Endothelial cell of umbilical vein (primary cell): Measurements from ENCODE around the gene CABCOCO1. TPM values are rescaled to one million over a fixed set of nuclear protein-coding genes. Genes with fewer than 3 reads are reported as not detected.

Source experiments
- BruUV-seq: library from RNA; stranded (reverse); fragments of 400-500 nt; replicated peaks from 2 replicates; lab custom pipeline; 2021; lab: Mats Ljungman, UMichigan
- CTCF ChIA-PET: fragments of 300-600, 350-600 bp; sonication (Branson Sonifier 250); formaldehyde crosslinking; loops from one replicate; lab custom pipeline; 2021; ENCODE audit warnings: antibody characterized with exemption, inconsistent platforms; lab: Charles Lee
- POLR2A ChIA-PET: fragments of 300-600, 350-600 bp; sonication (Branson Sonifier 250); formaldehyde crosslinking; loops from one replicate; lab custom pipeline; 2021; ENCODE audit warnings: antibody characterized with exemption, inconsistent platforms; lab: Charles Lee
- DNase-seq: peaks from one replicate; pipeline ENCODE4 v3.0.0-alpha.2; 2011; ENCODE audit warnings: low read depth, low spot score
- FAIRE-seq: peaks from 2 replicates; lab custom pipeline; 2011; peaks lifted over from hg19 to GRCh38; lab: Jason Lieb, UNC
- H2AFZ ChIP-seq: 2 replicates; pipeline ENCODE4 v1.6.0; 2012; ENCODE audit warnings: low read depth, low read length, control low read depth, inconsistent platforms
- H3K27ac ChIP-seq: 2 replicates; pipeline ENCODE4 v1.5.1; 2011; ENCODE audit warnings: low read depth, mild to moderate bottlenecking, control low read depth, low read length, moderate library complexity; ENCODE audit not compliant: insufficient read depth
- H3K27me3 ChIP-seq, 2 experiments: 2 replicates each; pipeline versions ENCODE4 v1.6.0 to v1.6.1; 2011; ENCODE audit warnings: low read length in 2 of 2, mixed read lengths in 1 of 2; ENCODE audit not compliant: control insufficient read depth in 2 of 2, insufficient read depth in 2 of 2
- H3K36me3 ChIP-seq, 2 experiments: 2 replicates in 1 of 2; 3 replicates in 1 of 2; pipeline ENCODE4 v1.5.1; 2011; ENCODE audit warnings: low read length in 2 of 2, mild to moderate bottlenecking in 1 of 2, moderate library complexity in 1 of 2; ENCODE audit not compliant: control insufficient read depth in 2 of 2, insufficient read depth in 2 of 2; ENCODE audit errors: extremely low read depth in 1 of 2
- H3K4me1 ChIP-seq: 3 replicates; pipeline ENCODE4 v1.5.1; 2011; ENCODE audit warnings: mild to moderate bottlenecking, low read length; ENCODE audit not compliant: control insufficient read depth, insufficient read depth; ENCODE audit errors: extremely low read depth
- H3K4me2 ChIP-seq: 2 replicates; pipeline ENCODE4 v1.6.1; 2011; ENCODE audit warnings: low read length, control low read depth, mixed read lengths; ENCODE audit not compliant: insufficient read depth
- H3K4me3 ChIP-seq, 3 experiments: fragments of 200-600 bp in 1 of 3; sonication (generic), shearing (Covaris generic) in 1 of 3; replicated peaks in 1 of 3; 2 replicates each; pipeline ENCODE4 v1.5.1; 2011 to 2016; ENCODE audit warnings: control low read depth in 3 of 3, low read length in 3 of 3, mild to moderate bottlenecking in 2 of 3, inconsistent platforms in 1 of 3, low read depth in 1 of 3, moderate library complexity in 1 of 3; ENCODE audit not compliant: insufficient read depth in 1 of 3
- H3K79me2 ChIP-seq: 2 replicates; pipeline ENCODE4 v1.6.0; 2012; ENCODE audit warnings: low read length, inconsistent platforms; ENCODE audit not compliant: control insufficient read depth, insufficient read depth
- H3K9ac ChIP-seq: replicated peaks from 2 replicates; pipeline ENCODE3; 2011; ENCODE audit warnings: low read length, control low read depth; ENCODE audit not compliant: insufficient read depth; ENCODE audit errors: extremely low read depth
- H3K9me1 ChIP-seq: replicated peaks from 3 replicates; pipeline ENCODE4 v1.6.0; 2011; ENCODE audit warnings: mild to moderate bottlenecking, low read length; ENCODE audit not compliant: control insufficient read depth, insufficient read depth; ENCODE audit errors: extremely low read depth
- H3K9me3 ChIP-seq: replicated peaks from 2 replicates; pipeline ENCODE4 v1.5.1; 2012; ENCODE audit warnings: low read length, inconsistent platforms; ENCODE audit not compliant: control insufficient read depth, insufficient read depth
- H4K20me1 ChIP-seq: replicated peaks from 2 replicates; pipeline ENCODE3; 2011; ENCODE audit warnings: mild to moderate bottlenecking, low read length; ENCODE audit not compliant: control insufficient read depth, insufficient read depth; ENCODE audit errors: extremely low read depth
- CTCF ChIP-seq, 2 donors: IDR thresholded peaks; 1 replicate in 1 of 2; 2 replicates in 1 of 2; pipeline ENCODE4 v1.5.1; 2011; ENCODE audit warnings: low read length in 2 of 2, mild to moderate bottlenecking in 2 of 2, moderate library complexity in 2 of 2, control low read depth in 1 of 2, inconsistent platforms in 1 of 2, low read depth in 1 of 2; ENCODE audit not compliant: insufficient read depth in 1 of 2; ENCODE audit errors: extremely low read depth in 1 of 2
- EZH2 ChIP-seq: IDR thresholded peaks from 2 replicates; pipeline ENCODE4 v1.6.1; 2012; ENCODE audit warnings: borderline replicate concordance, low read depth, mild to moderate bottlenecking, moderate library complexity, low read length, inconsistent platforms; ENCODE audit not compliant: severe bottlenecking
- FOS ChIP-seq: IDR thresholded peaks from 2 replicates; pipeline ENCODE4 v1.6.1; 2011; ENCODE audit warnings: mild to moderate bottlenecking, low read length, moderate library complexity, borderline replicate concordance; ENCODE audit not compliant: insufficient read depth
- GATA2 ChIP-seq: IDR thresholded peaks from 2 replicates; pipeline ENCODE4 v1.7.0; 2011; ENCODE audit warnings: low read depth, mild to moderate bottlenecking, moderate library complexity, mixed read lengths, low read length; ENCODE audit not compliant: insufficient read length, insufficient read depth
- JUN ChIP-seq: IDR thresholded peaks from 2 replicates; pipeline ENCODE4 v1.6.1; 2011; ENCODE audit warnings: borderline replicate concordance, low read depth; ENCODE audit not compliant: insufficient read length, insufficient read depth
- MYC ChIP-seq: IDR thresholded peaks from one replicate; pipeline ENCODE4 v1.6.1; 2011; ENCODE audit warnings: mild to moderate bottlenecking, low read depth, low read length
- POLR2A ChIP-seq: IDR thresholded peaks from 2 replicates; pipeline ENCODE4 v1.6.1; 2012; ENCODE audit warnings: low read depth, mild to moderate bottlenecking, control low read depth, low read length
- POLR2AphosphoS5 ChIP-seq: IDR thresholded peaks from 2 replicates; pipeline ENCODE4 v1.6.1; 2012; ENCODE audit warnings: low read depth, mild to moderate bottlenecking, control low read depth, low read length, moderate library complexity; ENCODE audit not compliant: insufficient read depth
- dilution Hi-C: fragments of 300-500 bp; cut with MboI; formaldehyde crosslinking; loops from one replicate; pipeline ENCODE4 v1.15.0; 2019; ENCODE audit warnings: low sequenced_read_pairs; ENCODE audit not compliant: extremely low pct_ligation_motif_present
- intact Hi-C: fragments of 100-400 bp; cut with micrococcal nuclease; formaldehyde crosslinking; loops from one replicate; pipeline ENCODE4 v1.10.0; 2022
- polyA plus RNA-seq, 4 experiments: library from polyadenylated mRNA; depleted of rRNA in 3 of 4; stranded (reverse) in 3 of 4; unstranded in 1 of 4; fragments of >200 nt; gene quantifications; 2 replicates each; pipeline versions ENCODE4 v1.2.1 to v1.2.3, GENCODE V29; 2011 to 2012; ENCODE audit warnings: missing spikeins in 1 of 4
- total RNA-seq: library from RNA; stranded (reverse); gene quantifications from 2 replicates; pipeline ENCODE4 v1.2.3, GENCODE V29; 2021
- TF ChIP-seq, protein P1 (sequence below): IDR thresholded peaks from 2 replicates; pipeline ENCODE4 v1.6.1; 2011; ENCODE audit not compliant: insufficient read depth, insufficient read length

The CABCOCO1 gene
- total and polyA plus RNA-seq, 2 donors (not counting 3 experiments of a cell fraction or from before 2014, with no cell fraction given): 0.06 to 1.3 TPM

GRCh38 chr10:61705022-61705613 is 42.4 kb downstream of the CABCOCO1 start:
- DNase-seq (no peak), FAIRE-seq (no peak)
- Histone ChIP-seq H2AFZ (no peak overlapping the region), H3K4me1 (no peaks in the 10 kb centered on the region), H3K79me2 (no peaks in the 10 kb centered on the region), H3K27me3 (no peaks in the 10 kb centered on the region), H3K27ac (no peak overlapping the region), H4K20me1 (no peaks in the 10 kb centered on the region), H3K36me3 (no peaks in the 10 kb centered on the region), H3K9me1 (no peaks in the 10 kb centered on the region), H3K9me3 (no peaks in the 10 kb centered on the region), H3K9ac (no peak overlapping the region), H3K4me2 (no peak overlapping the region), H3K4me3 (no peak overlapping the region)
- POLR2A ChIA-PET: no interaction called here
- BruUV-seq: no TSS peak
- no peak for TF ChIP-seq CTCF (IDR thresholded peaks at IDR 0.05; ENCODE audit: extremely low read depth in 1 of 2, insufficient read depth in 1 of 2, low read depth in 1 of 2, low read length in 2 of 2)
- no peak for TF ChIP-seq EZH2
- dilution Hi-C loops (no loop called here), intact Hi-C loops (no loop called here)
- CTCF ChIA-PET: interaction anchor here (1.3 kb wide), 1 partner anchor 28 kb away, joined by 3 read pairs; no protein-coding TSS in a partner anchor

DNA sequence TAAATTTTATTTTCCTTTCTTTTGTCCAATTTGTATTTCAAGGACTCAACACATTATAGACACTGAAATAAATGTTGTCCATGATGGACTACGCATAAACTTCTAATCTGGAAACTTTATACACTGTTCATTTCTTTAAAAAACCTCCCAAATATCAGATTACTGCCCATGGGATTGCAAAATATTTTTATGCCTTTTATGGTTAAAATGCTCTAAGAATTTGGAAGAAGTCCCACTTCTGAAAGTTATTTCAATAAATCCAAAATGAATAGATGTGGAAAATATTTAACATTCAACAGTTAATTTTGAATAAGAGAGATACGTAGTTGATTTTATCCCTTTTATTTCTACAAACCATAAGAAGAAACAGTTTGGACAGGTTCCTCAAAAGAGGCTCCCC is 46.1 kb downstream of the CABCOCO1 start:
- no peak overlapping the region for H3K9ac ChIP-seq
- H3K27ac ChIP-seq: no peak overlapping the region
- FAIRE-seq: no peak
- no peak for TF ChIP-seq FOS
- TF ChIP-seq CTCF (IDR thresholded peaks at IDR 0.05; ENCODE audit: extremely low read depth in 1 of 2, insufficient read depth in 1 of 2, low read depth in 1 of 2, low read length in 2 of 2): no peak
- no peak for TF ChIP-seq JUN
- no peak for TF ChIP-seq POLR2A
- TF ChIP-seq POLR2AphosphoS5: no peak
- TF ChIP-seq, protein P1, sequence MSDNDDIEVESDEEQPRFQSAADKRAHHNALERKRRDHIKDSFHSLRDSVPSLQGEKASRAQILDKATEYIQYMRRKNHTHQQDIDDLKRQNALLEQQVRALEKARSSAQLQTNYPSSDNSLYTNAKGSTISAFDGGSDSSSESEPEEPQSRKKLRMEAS: no peak
- TF ChIP-seq EZH2: no peak
- no peak for TF ChIP-seq MYC
- no peak for TF ChIP-seq GATA2
- BruUV-seq: no TSS peak
- H4K20me1 ChIP-seq: no peaks in the 10 kb centered on the region
- intact Hi-C loops: no loop called here
- ChIA-PET POLR2A (no interaction called here), CTCF (interaction anchor here (0.9 kb wide), 1 partner anchor 10 kb away, joined by 3 read pairs; no protein-coding TSS in a partner anchor)
- dilution Hi-C loops: no loop called here
- no peak overlapping the region for H3K4me3 ChIP-seq
- H3K36me3 ChIP-seq: no peaks in the 10 kb centered on the region
- H3K9me3 ChIP-seq: no peaks in the 10 kb centered on the region
- H3K4me2 ChIP-seq: no peak overlapping the region
- no peaks in the 10 kb centered on the region for H3K9me1 ChIP-seq
- H3K79me2 ChIP-seq: no peaks in the 10 kb centered on the region
- no peaks in the 10 kb centered on the region for H3K27me3 ChIP-seq
- H2AFZ ChIP-seq: no peak overlapping the region
- DNase-seq: no peak
- no peaks in the 10 kb centered on the region for H3K4me1 ChIP-seq
